HEK293T (cell line): ENCODE data around the gene TMSB4X.

Source experiments
- CTCF ChIA-PET: fragments of 350-600 bp; formaldehyde crosslinking; extraction: SDS; loops from one replicate; lab custom pipeline; 2021; ENCODE audit warnings: antibody characterized with exemption, inconsistent platforms; lab: Yijun Ruan, JAX
- POLR2A ChIA-PET: fragments of 350-600 bp; formaldehyde crosslinking; extraction: SDS; loops from one replicate; lab custom pipeline; 2020; ENCODE audit warnings: antibody characterized with exemption, inconsistent platforms; lab: Yijun Ruan, JAX
- DNase-seq: peaks from one replicate; pipeline ENCODE4 v3.0.0; 2012; ENCODE audit warnings: mixed read lengths; ENCODE audit errors: extremely low spot score
- ARNT ChIP-seq: fragments of 450-650 bp; IDR thresholded peaks from 2 replicates; pipeline ENCODE4 v1.6.1; 2017; ENCODE audit warnings: mild to moderate bottlenecking
- BHLHE40 ChIP-seq: fragments of 450-650 bp; IDR thresholded peaks from 2 replicates; pipeline ENCODE4 v1.6.1; 2016; ENCODE audit warnings: mild to moderate bottlenecking, moderate library complexity, borderline replicate concordance
- CTBP1 ChIP-seq: fragments of 450-650 bp; IDR thresholded peaks from 2 replicates; pipeline ENCODE4 v1.6.1; 2016; ENCODE audit warnings: borderline replicate concordance
- ELF4 ChIP-seq: fragments of 450-650 bp; IDR thresholded peaks from 2 replicates; pipeline ENCODE4 v1.6.1; 2017; ENCODE audit warnings: antibody characterized with exemption
- FOXA1 ChIP-seq: fragments of 450-650 bp; IDR thresholded peaks from 2 replicates; pipeline ENCODE4 v1.6.1; 2016; ENCODE audit warnings: mild to moderate bottlenecking
- FOXK2 ChIP-seq: fragments of 450-650 bp; IDR thresholded peaks from 2 replicates; pipeline ENCODE4 v1.6.1; 2016; ENCODE audit warnings: mild to moderate bottlenecking
- FOXM1 ChIP-seq: fragments of 450-650 bp; IDR thresholded peaks from 2 replicates; pipeline ENCODE4 v1.6.1; 2017; ENCODE audit warnings: mild to moderate bottlenecking, borderline replicate concordance
- HDGF ChIP-seq: fragments of 450-650 bp; IDR thresholded peaks from 2 replicates; pipeline ENCODE4 v1.6.1; 2017; ENCODE audit warnings: antibody characterized with exemption, borderline replicate concordance
- L3MBTL2 ChIP-seq: fragments of 450-650 bp; conservative IDR thresholded peaks from 2 replicates; pipeline ENCODE4 v1.6.1; 2016; ENCODE audit warnings: mild to moderate bottlenecking
- LEF1 ChIP-seq: fragments of 450-650 bp; IDR thresholded peaks from 2 replicates; pipeline ENCODE4 v1.6.1; 2017; ENCODE audit warnings: mild to moderate bottlenecking, borderline replicate concordance
- NFRKB ChIP-seq: fragments of 450-650 bp; IDR thresholded peaks from 2 replicates; pipeline ENCODE4 v1.6.1; 2016; ENCODE audit warnings: mild to moderate bottlenecking, moderate library complexity
- SP1 ChIP-seq: fragments of 450-650 bp; IDR thresholded peaks from 2 replicates; pipeline ENCODE4 v1.6.1; 2017
- SUZ12 ChIP-seq: fragments of 450-650 bp; IDR thresholded peaks from 2 replicates; pipeline ENCODE4 v1.6.1; 2016; ENCODE audit warnings: mild to moderate bottlenecking
- TARDBP ChIP-seq: fragments of 450-650 bp; IDR thresholded peaks from 2 replicates; pipeline ENCODE4 v1.6.1; 2016
- ZNF384 ChIP-seq: fragments of 450-650 bp; IDR thresholded peaks from 2 replicates; pipeline ENCODE4 v1.6.1; 2016
- TF ChIP-seq, protein P1 (sequence below): fragments of 450-650 bp; IDR thresholded peaks from 2 replicates; pipeline ENCODE4 v1.6.1; 2016

Gene TMSB4X

GRCh38 chrX:12988797-12989196 lies 13.9 kb downstream of the TMSB4X start:
- ChIA-PET POLR2A (no interaction called here), CTCF (no interaction called here)
- DNase-seq, result no peak
- TF ChIP-seq HDGF (no peak), FOXK2 (no peak), FOXA1 (no peak), NFRKB (no peak), ARNT (no peak), TARDBP (no peak), CTBP1 (no peak), FOXM1 (no peak), L3MBTL2 (no peak), BHLHE40 (no peak), SP1 (no peak), ELF4 (no peak), ZNF384 (no peak), SUZ12 (no peak), LEF1 (no peak)
- TF ChIP-seq, protein P1, sequence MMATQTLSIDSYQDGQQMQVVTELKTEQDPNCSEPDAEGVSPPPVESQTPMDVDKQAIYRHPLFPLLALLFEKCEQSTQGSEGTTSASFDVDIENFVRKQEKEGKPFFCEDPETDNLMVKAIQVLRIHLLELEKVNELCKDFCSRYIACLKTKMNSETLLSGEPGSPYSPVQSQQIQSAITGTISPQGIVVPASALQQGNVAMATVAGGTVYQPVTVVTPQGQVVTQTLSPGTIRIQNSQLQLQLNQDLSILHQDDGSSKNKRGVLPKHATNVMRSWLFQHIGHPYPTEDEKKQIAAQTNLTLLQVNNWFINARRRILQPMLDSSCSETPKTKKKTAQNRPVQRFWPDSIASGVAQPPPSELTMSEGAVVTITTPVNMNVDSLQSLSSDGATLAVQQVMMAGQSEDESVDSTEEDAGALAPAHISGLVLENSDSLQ, result no peak

DNA sequence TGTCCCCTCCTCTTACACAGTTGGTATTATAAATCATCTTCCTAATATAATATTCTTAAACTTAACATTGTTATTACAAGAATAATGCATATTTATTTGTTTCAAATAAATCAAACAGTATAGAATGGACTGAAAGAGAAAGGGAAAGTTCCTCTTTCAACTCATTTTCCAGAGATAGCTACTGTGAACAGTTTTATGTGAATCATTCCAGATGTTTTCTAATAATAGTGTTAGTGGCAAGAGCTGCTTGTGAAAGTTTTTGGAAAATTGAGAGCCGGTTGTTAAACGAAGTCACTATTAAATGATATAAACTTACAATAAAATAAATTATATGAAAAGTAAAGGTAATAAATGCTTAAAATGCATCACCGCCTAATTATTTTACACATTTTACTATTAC lies 14.6 kb downstream of the TMSB4X start:
- CTCF ChIA-PET, result no interaction called here
- POLR2A ChIA-PET, result no interaction called here
- no peak for DNase-seq
- TF ChIP-seq SUZ12 (no peak), HDGF (no peak), SP1 (no peak), BHLHE40 (no peak), FOXK2 (no peak), L3MBTL2 (no peak), NFRKB (no peak), FOXM1 (no peak), ARNT (no peak), TARDBP (no peak), FOXA1 (no peak), ZNF384 (no peak), CTBP1 (no peak), ELF4 (no peak), LEF1 (no peak)
- TF ChIP-seq, protein P1, result no peak

DNA sequence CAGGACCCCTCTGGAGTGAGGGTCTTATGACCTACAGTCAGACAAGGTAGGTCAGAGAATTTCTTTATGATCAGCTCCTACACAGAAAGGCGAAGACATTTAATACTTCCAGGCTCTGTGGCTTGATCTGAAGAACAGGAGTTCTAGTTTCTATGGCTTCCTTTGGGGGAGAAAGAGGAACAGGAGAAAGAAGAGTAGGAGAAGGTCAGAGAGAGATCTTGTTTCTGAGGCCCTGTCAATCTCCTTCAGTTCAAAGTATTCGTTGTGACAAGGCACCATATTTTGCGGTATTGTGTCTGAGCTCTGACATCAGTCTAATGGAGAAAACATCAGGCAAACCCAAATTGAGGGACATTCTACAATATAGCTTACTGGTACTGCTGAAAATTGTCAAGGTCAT lies 16.7 kb downstream of the TMSB4X start:
- CTCF ChIA-PET, result interaction anchor here (0.6 kb wide), 1 partner anchor 981 kb away, joined by 3 read pairs; no protein-coding TSS in a partner anchor
- no peak for DNase-seq
- TF ChIP-seq SUZ12 (no peak), LEF1 (no peak), NFRKB (no peak), FOXA1 (no peak), CTBP1 (no peak), HDGF (no peak)
- TF ChIP-seq, protein P1, result no peak
- POLR2A ChIA-PET, result no interaction called here

- no peak for TF ChIP-seq L3MBTL2
- no peak for TF ChIP-seq SP1
- TF ChIP-seq FOXM1, result no peak
- TF ChIP-seq FOXK2, result no peak
- TF ChIP-seq SUZ12, result no peak
- TF ChIP-seq, protein P1, result no peak
- no peak for TF ChIP-seq NFRKB
- no peak for TF ChIP-seq CTBP1
- no peak for TF ChIP-seq BHLHE40
- no peak for TF ChIP-seq ELF4
- TF ChIP-seq TARDBP, result no peak
- TF ChIP-seq HDGF, result no peak
- TF ChIP-seq LEF1, result no peak
- no peak for TF ChIP-seq ARNT
- TF ChIP-seq FOXA1, result no peak
- no peak for TF ChIP-seq ZNF384
- CTCF ChIA-PET, result no interaction called here
- POLR2A ChIA-PET, result no interaction called here
- DNase-seq, result no peak
These were observed 17.7 kb downstream of the TMSB4X start for GRCh38 chrX:12992544-12993118.

DNA sequence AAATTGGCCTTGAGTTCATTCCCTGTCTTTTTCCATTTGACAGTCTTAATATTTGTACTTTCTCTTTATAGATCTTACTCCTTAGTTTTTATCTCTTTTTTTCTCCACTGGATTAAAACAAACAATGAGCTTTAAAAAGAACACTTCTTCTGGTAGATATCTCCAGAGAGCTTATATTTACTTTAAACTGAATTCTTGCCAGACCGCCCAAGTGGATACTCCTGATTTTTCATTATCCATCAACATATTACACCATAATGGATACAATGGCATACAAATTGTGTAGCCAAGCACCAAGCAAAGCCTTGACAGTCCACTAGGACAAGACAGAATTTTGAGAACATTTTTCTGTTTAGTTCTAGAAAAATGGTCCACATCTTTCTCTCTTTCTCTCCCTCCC lies 18.9 kb downstream of the TMSB4X start:
- CTCF ChIA-PET, result no interaction called here
- TF ChIP-seq BHLHE40 (no peak), ZNF384 (no peak), FOXK2 (no peak), ARNT (no peak), L3MBTL2 (no peak), SUZ12 (no peak), FOXA1 (no peak)
- POLR2A ChIA-PET, result no interaction called here
- no peak for DNase-seq
